Sigmoid colon (tissue), 7 donors: ENCODE results near the gene RER1. TPM values are rescaled to one million over a fixed set of nuclear protein-coding genes. Genes with fewer than 3 reads are reported as not detected.

ENCODE experiments used
- DNase-seq: peaks from one replicate; pipeline ENCODE4 v3.0.0-alpha.2; 2019
- H3K27ac ChIP-seq, 4 donors: fragments of 200-600 bp; sonication (generic); one replicate each; pipeline ENCODE4 v1.5.1; 2016 to 2019; ENCODE audit warnings: mild to moderate bottlenecking in 1 of 4
- H3K27me3 ChIP-seq, 3 donors: fragments of 200-600 bp; sonication (generic); one replicate each; pipeline ENCODE4 v1.5.1; 2019; ENCODE audit warnings: mild to moderate bottlenecking in 1 of 3
- H3K36me3 ChIP-seq, 4 donors: fragments of 200-600 bp; sonication (generic); one replicate each; pipeline ENCODE4 v1.5.1; 2016 to 2019
- H3K4me1 ChIP-seq, 4 donors: fragments of 200-600 bp; sonication (generic); one replicate each; pipeline ENCODE4 v1.5.1; 2017 to 2019
- H3K4me3 ChIP-seq, 4 donors: fragments of 200-600 bp; sonication (generic); one replicate each; pipeline ENCODE4 v1.5.1; 2017 to 2019; ENCODE audit warnings: mild to moderate bottlenecking in 2 of 4, moderate library complexity in 1 of 4
- H3K9me3 ChIP-seq, 4 donors: fragments of 200-600 bp in 3 of 4; sonication (generic) in 3 of 4; one replicate each; pipeline versions ENCODE4 v1.5.1 to v1.6.1; 2013 to 2019
- EP300 ChIP-seq, 4 donors: sonication (generic); formaldehyde crosslinking; IDR thresholded peaks; one replicate each; pipeline ENCODE4 v1.6.1; 2017; ENCODE audit warnings: antibody characterized with exemption in 4 of 4
- POLR2A ChIP-seq, 2 donors: fragments of 450-650 bp; IDR thresholded peaks; one replicate each; pipeline ENCODE4 v1.6.1; 2016; ENCODE audit warnings: antibody characterized with exemption in 2 of 2, mild to moderate bottlenecking in 2 of 2, moderate library complexity in 2 of 2
- POLR2AphosphoS5 ChIP-seq, 4 donors: sonication (generic); formaldehyde crosslinking; IDR thresholded peaks; one replicate each; pipeline ENCODE4 v1.6.1; 2017; ENCODE audit warnings: antibody characterized with exemption in 4 of 4
- WGBS, 2 donors: extraction: QIAGEN DNeasy Blood & Tissue Kit; methylation state at CpG; one replicate each; pipeline ENCODE4 v1.1.7; 2013; 5-methylcytosine and 5-hydroxymethylcytosine counted together
- intact Hi-C: fragments of 100-400 bp; cut with DNase I; formaldehyde crosslinking; loops from one replicate; pipeline ENCODE4 v1.15.1; 2023
- polyA plus RNA-seq, 3 donors: library from polyadenylated mRNA; stranded (reverse); fragments of 200-250 nt; gene quantifications; one replicate each; pipeline ENCODE4 v1.2.3, GENCODE V29; 2013
- total RNA-seq, 4 donors: library from RNA; depleted of rRNA; stranded (reverse); fragments of >200 nt; gene quantifications; one replicate each; pipeline ENCODE4 v1.1.0, GENCODE V29; 2016
- TF ChIP-seq, protein P1 (sequence below), 4 experiments: fragments of 450-650 bp in 3 of 4; fragments of 200-600 bp in 1 of 4; IDR thresholded peaks; one replicate each; pipeline ENCODE4 v1.5.1; 2016 to 2019; ENCODE audit warnings: antibody characterized with exemption in 4 of 4, mild to moderate bottlenecking in 3 of 4, moderate library complexity in 2 of 4
- donor health status: healthy with polysubstance abuse.
- donor health status: Bipolar disorder and iron deficiency.
- donor health status: healthy.

Gene RER1
- total and polyA plus RNA-seq, 7 donors, result 40.8 to 113 (median 51.7) TPM

DNA sequence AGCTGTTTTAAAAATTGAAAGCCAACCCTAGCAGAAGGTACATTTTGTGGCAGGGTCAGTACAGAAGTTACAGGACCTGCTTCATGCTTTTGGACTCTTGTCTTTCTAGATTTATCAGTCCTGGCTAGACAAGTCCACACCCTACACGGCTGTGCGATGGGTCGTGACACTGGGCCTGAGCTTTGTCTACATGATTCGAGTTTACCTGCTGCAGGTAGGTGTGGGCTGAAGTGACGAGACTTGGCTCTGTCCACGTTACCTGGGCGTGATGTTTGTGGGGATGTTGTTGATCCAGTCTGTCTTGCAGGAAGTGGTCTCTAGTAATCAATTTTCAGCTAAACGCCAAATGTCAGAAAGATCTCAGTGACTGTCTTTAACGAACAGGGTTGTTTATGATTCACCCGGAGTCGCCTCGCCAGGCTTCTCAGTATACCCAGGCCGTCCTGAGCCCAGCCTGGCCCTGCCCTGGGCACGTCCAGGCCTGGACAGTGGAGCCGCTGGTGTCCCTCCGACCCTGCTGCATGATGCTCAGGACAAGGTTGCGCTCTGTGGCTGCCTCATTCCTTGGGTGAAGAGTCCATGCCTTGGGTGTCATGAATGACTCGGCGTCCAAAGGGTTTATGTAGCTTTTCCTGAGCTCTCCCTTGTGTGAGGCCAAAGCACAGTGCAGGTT lies 5.5 kb downstream of the RER1 start:
- intact Hi-C loops, result no loop called here
- WGBS, 2 donors, result 84 to 89% methylated on average over 19 of the region's 19 CpGs
- H3K27me3 ChIP-seq, result no peaks in the 10 kb centered on the region
- DNase-seq, result no peak
- peaks cover 0 to 29% (median 28%) of the 10 kb centered on the region in 4 donors for H3K4me1 ChIP-seq
- H3K9me3 ChIP-seq, result no peaks in the 10 kb centered on the region
- no peak overlapping the region for H3K4me3 ChIP-seq
- peaks cover 33 to 83% (median 54%) of the 10 kb centered on the region in 4 donors for H3K36me3 ChIP-seq
- H3K27ac ChIP-seq, result no peak overlapping the region
- TF ChIP-seq EP300 (IDR thresholded peaks at IDR 0.05) (no peak), POLR2AphosphoS5 (IDR thresholded peaks at IDR 0.05) (no peak)

DNA sequence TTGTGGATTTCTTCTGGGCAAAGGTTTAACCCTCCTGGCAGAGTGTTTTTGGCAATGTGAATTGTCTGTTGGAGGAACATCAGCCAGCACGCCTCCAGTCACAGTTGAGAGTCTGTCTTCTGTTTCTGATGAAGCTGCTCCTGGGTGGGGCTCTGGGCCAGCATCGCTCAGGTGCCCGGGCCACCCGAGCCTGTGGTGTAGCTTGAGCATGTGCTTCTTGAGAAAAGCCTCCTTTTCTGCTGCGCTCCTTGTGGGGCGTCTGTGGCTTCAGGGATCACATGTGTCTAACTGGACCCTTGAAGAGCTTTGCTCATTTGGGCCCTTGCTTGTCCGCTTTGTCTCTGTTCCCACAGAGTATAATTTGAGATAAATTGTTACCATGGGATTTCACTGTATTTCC lies 7.2 kb downstream of the RER1 start:
- Histone ChIP-seq H3K27ac (no peak overlapping the region), H3K4me1 (peaks cover 0 to 12% (median 10%) of the 10 kb centered on the region in 4 donors), H3K4me3 (no peak overlapping the region), H3K9me3 (no peaks in the 10 kb centered on the region), H3K36me3 (peaks cover 38 to 92% (median 66%) of the 10 kb centered on the region in 4 donors), H3K27me3 (no peaks in the 10 kb centered on the region)
- intact Hi-C loops, result no loop called here
- TF ChIP-seq EP300 (IDR thresholded peaks at IDR 0.05), result no peak
- TF ChIP-seq, protein P1, sequence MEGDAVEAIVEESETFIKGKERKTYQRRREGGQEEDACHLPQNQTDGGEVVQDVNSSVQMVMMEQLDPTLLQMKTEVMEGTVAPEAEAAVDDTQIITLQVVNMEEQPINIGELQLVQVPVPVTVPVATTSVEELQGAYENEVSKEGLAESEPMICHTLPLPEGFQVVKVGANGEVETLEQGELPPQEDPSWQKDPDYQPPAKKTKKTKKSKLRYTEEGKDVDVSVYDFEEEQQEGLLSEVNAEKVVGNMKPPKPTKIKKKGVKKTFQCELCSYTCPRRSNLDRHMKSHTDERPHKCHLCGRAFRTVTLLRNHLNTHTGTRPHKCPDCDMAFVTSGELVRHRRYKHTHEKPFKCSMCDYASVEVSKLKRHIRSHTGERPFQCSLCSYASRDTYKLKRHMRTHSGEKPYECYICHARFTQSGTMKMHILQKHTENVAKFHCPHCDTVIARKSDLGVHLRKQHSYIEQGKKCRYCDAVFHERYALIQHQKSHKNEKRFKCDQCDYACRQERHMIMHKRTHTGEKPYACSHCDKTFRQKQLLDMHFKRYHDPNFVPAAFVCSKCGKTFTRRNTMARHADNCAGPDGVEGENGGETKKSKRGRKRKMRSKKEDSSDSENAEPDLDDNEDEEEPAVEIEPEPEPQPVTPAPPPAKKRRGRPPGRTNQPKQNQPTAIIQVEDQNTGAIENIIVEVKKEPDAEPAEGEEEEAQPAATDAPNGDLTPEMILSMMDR (IDR thresholded peaks at IDR 0.05), result no peak
- no peak for TF ChIP-seq POLR2AphosphoS5 (IDR thresholded peaks at IDR 0.05)
- no peak for TF ChIP-seq POLR2A (IDR thresholded peaks at IDR 0.05)
- no peak for DNase-seq
- WGBS, 2 donors, result 92 to 94% methylated on average over 7 of the region's 7 CpGs

DNA sequence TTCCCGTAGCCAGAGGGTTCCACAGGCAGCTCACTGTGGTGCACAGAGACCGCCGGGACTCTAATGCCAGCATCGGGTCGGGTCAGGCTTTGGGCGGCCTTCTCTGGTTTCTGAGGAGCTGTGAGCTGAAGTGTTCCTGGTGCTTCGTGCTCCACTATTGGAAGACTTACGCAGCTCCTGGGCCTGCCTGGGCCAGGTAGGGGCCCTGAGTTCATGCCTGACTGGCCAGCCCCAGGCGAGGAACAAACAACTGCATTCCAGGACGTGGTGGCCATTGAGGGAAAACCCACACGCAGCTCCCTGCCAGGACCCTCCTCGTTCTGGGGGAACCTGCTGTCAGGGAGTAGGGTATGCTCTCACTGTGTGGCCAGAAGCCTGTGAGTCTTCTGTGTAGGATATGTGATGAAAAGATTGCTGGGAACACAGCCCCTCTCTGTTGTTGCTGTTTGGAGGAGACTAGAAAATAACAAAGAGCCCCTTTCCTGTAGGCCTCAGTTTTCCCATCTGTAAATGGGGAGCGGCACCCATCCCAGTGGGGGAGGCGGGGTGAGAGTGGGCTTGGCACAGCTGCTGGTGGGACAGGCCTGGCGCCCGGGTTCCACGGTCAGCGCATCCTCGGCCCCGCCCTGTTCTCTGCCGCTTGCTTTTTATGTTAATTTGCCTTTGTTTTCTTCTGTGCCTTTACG lies 8.4 kb downstream of the RER1 start:
- DNase-seq, result no peak
- TF ChIP-seq, protein P1 (IDR thresholded peaks at IDR 0.05), result no peak
- TF ChIP-seq POLR2A (IDR thresholded peaks at IDR 0.05) (no peak), POLR2AphosphoS5 (IDR thresholded peaks at IDR 0.05) (no peak), EP300 (IDR thresholded peaks at IDR 0.05) (no peak)
- no peak overlapping the region for H3K4me3 ChIP-seq
- intact Hi-C loops, result no loop called here
- no peaks in the 10 kb centered on the region for H3K9me3 ChIP-seq
- peaks cover 0 to under 1% (median 0%) of the 10 kb centered on the region in 4 donors for H3K4me1 ChIP-seq
- H3K27ac ChIP-seq, result no peak overlapping the region
- peaks cover 49 to 97% (median 73%) of the 10 kb centered on the region in 4 donors for H3K36me3 ChIP-seq
- no peaks in the 10 kb centered on the region for H3K27me3 ChIP-seq
- 86 to 93% methylated on average over 22 of the region's 22 CpGs for WGBS, 2 donors

DNA sequence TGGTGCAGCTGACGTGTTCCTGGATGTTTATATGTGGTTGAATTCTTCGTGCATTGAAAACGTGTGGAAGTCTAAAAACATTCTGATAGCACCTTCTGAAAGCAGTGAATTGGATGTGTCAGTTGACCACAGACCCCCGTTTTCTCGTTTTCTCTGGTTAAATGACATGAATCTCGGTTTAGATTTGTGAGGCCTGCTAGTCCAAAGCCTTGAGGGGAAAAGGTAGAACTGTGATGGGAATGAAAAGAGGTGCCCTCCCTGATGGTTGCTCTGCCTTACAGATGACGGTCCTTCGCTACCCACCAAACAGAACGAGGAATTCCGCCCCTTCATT lies 8.9 kb downstream of the RER1 start:
- peaks cover 49 to 97% (median 76%) of the 10 kb centered on the region in 4 donors for H3K36me3 ChIP-seq
- no peaks in the 10 kb centered on the region for H3K27me3 ChIP-seq
- WGBS, 2 donors, result 86% methylated on average over 10 of the region's 10 CpGs
- intact Hi-C loops, result no loop called here
- H3K27ac ChIP-seq, result no peak overlapping the region
- TF ChIP-seq POLR2A (IDR thresholded peaks at IDR 0.05), result no peak
- TF ChIP-seq, protein P1 (IDR thresholded peaks at IDR 0.05), result no peak
- H3K9me3 ChIP-seq, result no peaks in the 10 kb centered on the region
- H3K4me1 ChIP-seq, result no peaks in the 10 kb centered on the region
- no peak overlapping the region for H3K4me3 ChIP-seq
- no peak for DNase-seq

DNA sequence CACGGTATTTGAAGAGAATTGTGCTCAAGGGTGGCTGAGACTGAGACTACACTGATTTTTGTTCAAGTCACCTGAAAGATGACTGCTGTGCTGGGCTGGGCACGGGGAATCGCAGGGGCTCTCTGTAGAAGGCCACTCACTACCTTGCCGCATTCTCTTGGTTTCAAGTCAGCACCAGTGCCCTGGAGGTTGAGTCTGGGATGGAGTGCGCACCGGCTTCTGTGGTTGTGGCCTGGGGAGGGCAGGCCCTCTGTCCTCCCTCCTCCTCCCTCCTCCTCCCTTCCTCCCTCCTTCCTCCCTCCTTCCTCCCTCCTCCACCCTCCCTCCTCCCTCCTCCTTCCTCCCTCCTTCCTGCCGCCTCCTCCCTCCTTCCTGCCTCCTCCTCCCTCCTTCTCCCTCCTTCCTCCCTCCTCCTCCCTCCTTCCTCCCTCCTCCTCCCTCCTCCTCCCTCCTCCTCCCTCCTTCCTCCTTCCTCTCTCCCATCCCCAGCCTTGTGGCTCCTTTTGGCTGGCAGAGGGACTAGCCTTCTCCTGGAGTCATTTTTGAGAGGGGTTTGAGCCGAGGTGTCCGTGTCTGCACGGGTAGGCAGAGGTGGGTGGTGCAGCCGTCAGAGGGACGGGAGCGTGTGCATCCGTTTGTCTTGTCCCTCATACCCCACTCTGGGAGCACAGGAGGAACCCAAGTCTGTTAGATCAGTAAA lies 9.5 kb downstream of the RER1 start:
- DNase-seq, result no peak
- Histone ChIP-seq H3K4me3 (no peak overlapping the region), H3K27ac (no peak overlapping the region), H3K9me3 (no peaks in the 10 kb centered on the region), H3K36me3 (peaks cover 49 to 97% (median 77%) of the 10 kb centered on the region in 4 donors), H3K27me3 (no peaks in the 10 kb centered on the region), H3K4me1 (no peaks in the 10 kb centered on the region)
- intact Hi-C loops, result no loop called here
- no peak for TF ChIP-seq POLR2A (IDR thresholded peaks at IDR 0.05)
- no peak for TF ChIP-seq EP300 (IDR thresholded peaks at IDR 0.05)
- TF ChIP-seq, protein P1 (IDR thresholded peaks at IDR 0.05), result no peak
- no peak for TF ChIP-seq POLR2AphosphoS5 (IDR thresholded peaks at IDR 0.05)
- WGBS, 2 donors, result 88 to 95% methylated on average over 13 to 14 of the region's 14 CpGs
